ENCODE measurements around the gene ADORA1.

ADORA1 gene

GRCh38 chr1:203124011-203124410, 3.5 kb upstream of the ADORA1 start:
- DNase-seq = no peak

- DNase-seq = no peak
Measured at GRCh38 chr1:203124546-203125317, 2.8 kb upstream of the ADORA1 start.

- peak; percentile 74 for DNase-seq
Measured at GRCh38 chr1:203126151-203126865, 1.2 kb upstream of the ADORA1 start.

- DNase-seq = no peak
Measured at GRCh38 chr1:203126866-203127665, 460 bp upstream of the ADORA1 start.

- no peak for DNase-seq
Measured at GRCh38 chr1:203128431-203128715, 847 bp downstream of the ADORA1 start.

- no peak for DNase-seq
Measured at GRCh38 chr1:203128716-203129500, 1.4 kb downstream of the ADORA1 start.

GRCh38 chr1:203129501-203130231, 2.1 kb downstream of the ADORA1 start:
- peak; percentile 47 for DNase-seq

- no peak for DNase-seq
Measured at GRCh38 chr1:203130358-203130985, 2.9 kb downstream of the ADORA1 start.

- no peak for DNase-seq
Measured at GRCh38 chr1:203131548-203132200, 4.1 kb downstream of the ADORA1 start.

- peak; percentile 74 for DNase-seq
Measured at GRCh38 chr1:203133970-203134725, 6.6 kb downstream of the ADORA1 start.

GRCh38 chr1:203135636-203136305, 8.2 kb downstream of the ADORA1 start:
- peak; percentile 39 for DNase-seq

GRCh38 chr1:203136409-203137042, 9.0 kb downstream of the ADORA1 start:
- DNase-seq = no peak

GRCh38 chr1:203137324-203137723, 9.8 kb downstream of the ADORA1 start:
- DNase-seq = no peak

GRCh38 chr1:203138066-203138465, 10.5 kb downstream of the ADORA1 start:
- DNase-seq = no peak

GRCh38 chr1:203139976-203140475, 12.5 kb downstream of the ADORA1 start:
- no peak for DNase-seq

GRCh38 chr1:203140743-203141520, 13.4 kb downstream of the ADORA1 start:
- peak; percentile 70 for DNase-seq

- DNase-seq = no peak
Measured at GRCh38 chr1:203142124-203142523, 14.6 kb downstream of the ADORA1 start.

Data from inflammatory macrophage treated with lipopolysaccharide for 4 hours (primary cell).